GM18909 (cell line): ENCODE results near the gene KRT27.

Experiments
- ATAC-seq: cut with Tn5 transposase; IDR thresholded peaks from one replicate; pipeline ENCODE4 v1.9.1; 2021; ENCODE audit warnings: mild to moderate bottlenecking; ENCODE audit not compliant: unreplicated experiment, poor library complexity

The KRT27 gene

DNA sequence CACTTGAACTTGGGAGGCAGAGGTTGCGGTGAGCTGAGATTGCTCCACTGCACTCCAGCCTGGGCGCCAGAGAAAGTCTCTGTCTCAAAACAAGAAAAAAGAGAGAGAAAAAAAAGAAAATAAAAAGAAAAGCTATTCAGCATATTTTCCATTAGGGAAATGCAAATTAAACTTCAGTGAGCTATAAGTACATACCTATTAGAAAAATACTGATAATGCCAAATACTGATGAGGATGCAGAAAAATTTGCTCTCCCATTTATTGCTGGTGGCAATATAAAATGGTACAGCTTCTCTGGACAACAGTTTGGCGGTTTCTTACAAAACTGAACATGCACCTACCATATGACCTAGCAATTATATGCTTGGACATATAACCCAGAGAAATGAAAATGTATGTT, 30.3 kb upstream of the KRT27 start:
- ATAC-seq: no peak

GRCh38 chr17:40810494-40810893, 28.1 kb upstream of the KRT27 start:
- ATAC-seq: no peak

DNA sequence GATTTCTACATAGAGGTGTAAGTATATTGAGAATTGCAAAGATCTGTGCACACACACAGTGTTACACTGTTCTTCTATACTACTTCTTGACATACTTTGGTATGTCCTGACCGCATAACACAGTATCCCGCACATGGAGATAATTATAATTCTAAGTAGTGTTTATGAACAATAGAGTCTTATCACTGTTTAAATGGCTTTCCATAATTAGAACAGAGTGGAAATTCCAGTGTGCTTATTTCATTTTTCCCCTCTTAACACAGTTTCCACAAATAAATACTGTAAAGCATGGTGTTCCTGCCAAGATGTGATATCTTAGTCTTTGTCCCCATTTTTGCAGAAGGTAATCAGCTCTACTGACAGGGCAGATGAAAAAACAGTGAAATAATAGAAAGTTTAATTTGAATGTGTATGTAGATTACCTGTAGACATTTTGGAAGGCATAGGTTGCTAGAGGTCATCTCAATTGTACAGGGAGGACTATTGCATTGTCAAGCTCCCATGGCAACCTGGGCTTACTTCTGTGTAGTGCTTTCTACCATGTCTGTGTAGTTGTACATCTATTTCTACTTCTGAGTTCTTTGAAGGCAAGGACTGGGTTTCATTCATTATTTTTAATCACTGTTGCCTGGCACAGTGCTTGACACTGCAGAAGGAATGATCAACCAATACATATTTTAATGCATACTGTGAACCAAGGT, 27.5 kb upstream of the KRT27 start:
- no peak for ATAC-seq

DNA sequence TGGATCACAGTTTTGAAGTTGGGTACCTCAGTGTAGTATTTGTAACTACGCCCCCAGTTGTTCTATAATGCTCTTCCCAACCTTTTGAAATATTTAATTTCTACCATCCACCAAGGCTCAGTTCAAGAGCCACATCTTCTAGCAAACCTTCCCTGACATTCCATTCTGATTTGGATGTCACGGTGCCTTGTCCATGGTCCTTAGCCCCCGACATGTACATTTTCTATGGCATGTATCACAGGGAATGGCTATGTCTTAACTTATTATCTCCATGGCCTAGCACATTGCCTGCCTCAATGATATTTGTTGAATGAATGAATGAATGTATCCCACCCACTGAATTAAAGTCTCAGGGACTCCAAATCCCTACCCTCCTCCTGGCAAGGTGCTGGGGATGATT, 23.8 kb upstream of the KRT27 start:
- ATAC-seq: no peak

DNA sequence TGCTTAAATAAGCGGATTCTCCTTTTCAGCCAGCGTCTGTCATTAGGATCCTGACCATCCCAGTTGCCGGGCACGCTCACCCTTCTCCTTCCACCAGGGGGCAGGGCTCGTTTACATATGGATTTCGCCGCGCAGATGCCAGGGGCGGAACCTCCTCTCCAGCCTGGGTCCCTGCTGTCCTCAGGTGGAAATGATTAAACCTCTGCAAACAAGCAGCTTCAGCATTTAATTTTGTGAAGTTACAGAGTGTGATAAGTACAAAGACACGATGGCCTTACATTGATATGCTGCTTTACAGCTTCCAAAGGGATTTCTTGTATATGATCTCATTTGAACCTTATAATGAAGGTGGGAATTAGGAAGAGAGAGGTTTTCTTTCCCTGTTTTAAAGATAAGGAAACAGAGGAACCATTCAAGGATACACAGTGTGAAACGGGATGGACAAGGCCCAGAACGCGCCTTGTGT, 21.3 kb upstream of the KRT27 start:
- no peak for ATAC-seq

DNA sequence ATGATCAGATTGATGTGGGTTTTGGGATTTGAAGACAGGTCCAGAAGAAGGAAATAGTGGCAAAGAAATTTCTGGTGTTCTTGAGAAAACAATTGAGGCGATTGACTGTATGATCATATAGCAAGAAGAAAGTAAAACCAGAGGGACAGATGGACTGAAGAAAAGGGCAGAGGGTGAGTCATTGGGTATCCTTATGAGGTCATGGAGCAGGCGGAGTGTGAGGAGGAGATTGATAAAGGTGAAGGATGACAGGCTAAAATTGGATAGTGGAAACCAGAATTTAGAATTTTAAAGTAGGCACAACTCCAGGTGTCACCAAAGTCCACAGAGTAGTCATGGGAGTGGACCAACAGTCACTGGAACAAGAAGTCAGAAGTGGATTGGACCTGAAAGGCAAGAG, 18.8 kb upstream of the KRT27 start:
- ATAC-seq: no peak

DNA sequence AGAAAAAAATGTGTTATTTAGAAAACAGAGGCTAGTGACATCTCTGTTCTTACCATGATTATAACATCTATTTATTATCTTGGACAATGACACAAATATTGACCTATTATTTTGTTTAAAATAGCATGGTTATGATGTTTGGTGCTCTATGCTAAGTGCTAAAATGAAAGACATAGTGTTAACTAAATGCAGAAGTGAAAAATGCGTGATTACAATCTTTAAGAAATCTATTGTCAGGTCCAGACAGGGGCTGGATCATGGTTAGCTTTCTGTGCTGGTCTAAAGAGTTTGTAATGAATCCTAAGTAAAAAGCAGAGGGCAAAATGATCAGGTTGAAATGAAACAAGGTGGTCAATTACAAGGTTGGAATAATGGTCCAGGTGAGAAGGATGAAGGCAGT, 18.0 kb upstream of the KRT27 start:
- no peak for ATAC-seq

DNA sequence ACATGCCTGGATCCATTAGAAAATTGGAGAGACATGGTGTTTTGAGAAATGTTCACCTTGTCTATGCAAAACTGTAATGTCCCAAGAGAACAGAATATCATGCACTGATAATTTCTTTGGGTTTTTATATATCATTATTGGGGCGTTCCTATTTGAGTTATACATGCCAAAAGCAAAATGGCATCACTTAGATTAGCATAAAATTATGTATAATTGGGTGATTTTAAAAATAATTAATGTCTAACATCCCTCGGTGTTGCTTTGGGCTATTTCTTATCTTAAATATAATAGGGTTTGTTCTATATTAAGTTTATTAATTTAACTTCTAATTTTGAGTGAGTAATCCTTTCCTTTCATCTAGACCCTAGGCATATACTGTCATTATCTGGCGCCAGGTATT, 17.5 kb upstream of the KRT27 start, which contains the start of gene KRT28:
Gene KRT28 (minus strand): TSS at position 101 of the 400 bp plus-strand sequence. CDS start 66 bp downstream, at position 35.
- no peak for ATAC-seq

DNA sequence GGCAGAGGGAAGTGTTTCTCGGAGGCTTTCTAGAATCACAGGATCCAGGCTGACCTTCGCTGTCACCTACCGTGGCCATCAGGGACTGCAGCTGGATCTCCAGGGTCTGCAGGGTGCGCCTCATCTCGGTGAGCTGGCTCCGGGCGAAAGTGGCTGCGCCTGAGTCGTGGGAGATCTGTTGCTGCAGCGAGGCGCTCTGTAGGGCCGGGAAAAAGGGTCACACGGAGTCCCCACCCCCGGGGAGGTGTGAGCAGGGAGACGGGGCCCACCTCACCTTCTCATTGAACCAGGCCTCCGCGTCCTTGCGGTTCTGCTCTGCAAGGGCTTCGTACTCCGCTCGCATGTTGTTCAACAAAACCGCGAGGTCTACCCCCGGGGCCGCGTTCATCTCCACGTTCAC, 14.5 kb upstream of the KRT27 start:
- ATAC-seq: no peak

- no peak for ATAC-seq
Measured at GRCh38 chr17:40795019-40795667, 12.8 kb upstream of the KRT27 start.

GRCh38 chr17:40794466-40794865, 12.1 kb upstream of the KRT27 start:
- ATAC-seq: no peak

DNA sequence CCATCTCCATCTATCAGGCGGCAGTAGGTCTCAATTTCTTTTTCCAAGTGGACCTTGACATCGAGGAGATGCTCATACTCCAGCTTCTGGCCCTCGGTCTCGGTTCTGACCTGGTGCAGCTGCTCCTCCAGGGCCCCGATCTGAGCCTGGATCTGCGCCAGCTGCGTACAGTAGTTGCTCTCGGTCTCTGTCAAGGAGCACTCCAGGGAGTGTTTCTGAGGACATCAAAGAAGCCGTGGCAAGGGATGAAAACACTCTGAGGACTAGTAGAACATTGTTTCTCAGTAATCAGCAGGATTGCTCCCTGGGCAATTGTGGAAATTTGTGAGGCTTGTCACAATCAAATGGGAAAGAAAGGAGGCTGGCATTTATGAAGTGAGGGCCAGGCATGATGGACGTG, 11.5 kb upstream of the KRT27 start:
- no peak for ATAC-seq

DNA sequence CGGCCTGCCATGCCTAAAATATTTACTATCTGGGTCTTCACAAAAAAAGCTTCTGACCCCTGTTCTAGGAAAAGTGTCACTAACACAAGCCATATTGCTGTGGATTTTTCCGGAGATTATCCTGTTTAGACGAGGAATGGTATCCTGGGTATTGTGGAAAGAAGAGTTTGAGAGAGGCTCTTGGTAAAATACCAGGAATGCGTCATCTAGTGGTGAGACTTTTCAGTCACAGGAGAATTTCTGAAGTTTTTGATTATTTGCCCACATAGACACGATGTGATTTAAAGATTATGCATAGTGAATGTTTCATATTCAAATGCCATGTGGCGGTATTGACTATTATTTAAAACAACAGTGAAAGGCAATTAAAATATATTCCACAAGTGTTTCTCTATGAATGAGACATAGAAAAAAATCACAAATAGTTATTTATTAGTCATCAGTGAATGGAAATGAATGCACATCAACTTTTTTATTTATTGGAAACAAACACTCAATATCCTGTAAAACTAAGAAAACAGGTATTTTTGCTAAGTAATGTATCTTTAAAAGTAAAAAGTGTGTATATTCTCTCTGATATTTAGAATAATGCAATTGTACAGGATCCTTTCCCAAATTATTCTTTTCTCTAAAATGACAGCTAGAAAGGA, 9.6 kb upstream of the KRT27 start:
- no peak for ATAC-seq

GRCh38 chr17:40791111-40791510, 8.8 kb upstream of the KRT27 start:
- no peak for ATAC-seq

DNA sequence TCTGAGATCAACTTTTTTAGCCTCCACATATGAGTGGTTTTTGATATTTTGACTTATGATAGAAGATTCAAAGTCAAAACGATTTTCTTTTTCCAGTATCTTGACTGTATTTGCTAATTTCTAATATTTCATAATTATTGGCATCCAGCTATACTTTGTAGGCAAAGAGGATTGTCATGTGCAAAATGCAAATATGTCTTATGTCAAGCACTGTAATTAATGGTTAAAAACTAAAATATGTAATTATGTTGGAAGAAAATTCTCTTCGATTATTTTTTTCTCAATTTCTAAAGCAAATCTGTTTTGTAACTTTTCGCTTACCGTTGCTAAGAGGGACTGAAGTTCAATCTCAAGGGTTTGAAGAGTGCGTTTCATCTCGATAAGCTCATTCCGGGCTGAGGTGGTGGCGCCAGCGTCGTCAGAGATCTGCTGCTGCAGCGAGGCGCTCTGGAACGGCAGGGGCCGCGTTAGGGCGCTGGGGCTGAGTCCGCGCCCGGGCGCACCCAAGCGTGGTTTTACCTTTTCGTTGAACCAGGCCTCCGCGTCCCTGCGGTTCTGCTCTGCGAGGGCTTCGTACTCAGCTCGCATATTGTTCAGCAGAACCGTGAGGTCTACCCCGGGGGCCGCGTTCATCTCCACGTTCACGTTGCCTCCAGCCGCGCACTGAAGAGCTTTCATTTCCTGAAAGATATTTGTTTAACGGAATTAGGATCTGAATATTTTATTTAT, 3.0 kb downstream of the KRT27 start:
- ATAC-seq: no peak

- ATAC-seq: no peak
Measured at GRCh38 chr17:40778461-40778860, 3.9 kb downstream of the KRT27 start.

DNA sequence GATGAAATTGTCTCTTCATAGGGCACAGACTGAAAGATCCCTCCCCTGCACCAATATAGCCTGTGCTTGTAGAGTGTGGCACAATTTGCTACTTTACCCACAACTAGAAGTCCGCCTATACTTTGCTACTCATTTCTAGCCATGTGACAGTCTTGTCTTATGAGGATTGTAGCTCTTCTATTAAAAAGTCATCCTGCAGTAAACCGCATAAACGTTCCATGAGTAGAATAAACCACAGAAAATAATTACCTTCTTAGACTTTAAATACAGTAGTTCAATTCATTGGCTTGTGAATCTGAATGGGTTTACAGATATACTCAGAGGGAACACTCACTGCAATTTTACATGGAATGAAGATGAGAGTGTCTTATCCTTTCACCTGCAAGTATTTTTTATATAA, 4.4 kb downstream of the KRT27 start:
- no peak for ATAC-seq

- ATAC-seq: no peak
Measured at GRCh38 chr17:40777459-40777858, 4.9 kb downstream of the KRT27 start.

GRCh38 chr17:40775945-40776344, 6.4 kb downstream of the KRT27 start:
- no peak for ATAC-seq

- no peak for ATAC-seq
Measured at GRCh38 chr17:40772101-40772500, 10.2 kb downstream of the KRT27 start, which contains the start of gene KRT26. KRT26 (minus strand) TSS chr17:40772201; CDS start chr17:40772113, 88 bp downstream.

DNA sequence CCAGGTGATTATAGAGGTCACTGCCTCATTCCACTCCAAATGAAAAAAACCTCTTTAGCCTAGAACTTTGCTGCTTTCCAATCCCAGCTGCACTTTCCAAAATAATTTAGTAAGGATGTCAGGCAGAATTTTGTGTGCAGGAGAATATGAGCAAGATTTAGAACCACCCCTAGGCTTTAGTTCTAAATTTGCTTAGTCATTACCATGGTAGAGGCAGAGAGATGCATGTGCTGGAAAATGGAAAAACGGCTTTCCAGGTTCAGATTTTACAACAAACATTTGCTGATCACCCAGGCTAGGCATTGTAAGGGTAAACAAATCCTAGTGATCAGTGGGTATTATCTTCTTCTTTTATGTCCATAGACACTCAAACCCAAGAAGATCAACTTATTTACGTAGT, 16.7 kb downstream of the KRT27 start:
- ATAC-seq: no peak
